GM12873 (cell line): ENCODE measurements around the gene PNMA6F.

Experiments
- TF ChIP-seq, protein P1 (sequence below): IDR thresholded peaks from 2 replicates; pipeline ENCODE4 v1.5.1; 2012; ENCODE audit warnings: low read depth, mild to moderate bottlenecking, moderate library complexity, low read length, control low read depth; ENCODE audit not compliant: insufficient read depth; ENCODE audit errors: missing control alignments

Gene PNMA6F

GRCh38 chrX:153334654-153335295 lies 13.2 kb upstream of the PNMA6F start:
- TF ChIP-seq, protein P1, sequence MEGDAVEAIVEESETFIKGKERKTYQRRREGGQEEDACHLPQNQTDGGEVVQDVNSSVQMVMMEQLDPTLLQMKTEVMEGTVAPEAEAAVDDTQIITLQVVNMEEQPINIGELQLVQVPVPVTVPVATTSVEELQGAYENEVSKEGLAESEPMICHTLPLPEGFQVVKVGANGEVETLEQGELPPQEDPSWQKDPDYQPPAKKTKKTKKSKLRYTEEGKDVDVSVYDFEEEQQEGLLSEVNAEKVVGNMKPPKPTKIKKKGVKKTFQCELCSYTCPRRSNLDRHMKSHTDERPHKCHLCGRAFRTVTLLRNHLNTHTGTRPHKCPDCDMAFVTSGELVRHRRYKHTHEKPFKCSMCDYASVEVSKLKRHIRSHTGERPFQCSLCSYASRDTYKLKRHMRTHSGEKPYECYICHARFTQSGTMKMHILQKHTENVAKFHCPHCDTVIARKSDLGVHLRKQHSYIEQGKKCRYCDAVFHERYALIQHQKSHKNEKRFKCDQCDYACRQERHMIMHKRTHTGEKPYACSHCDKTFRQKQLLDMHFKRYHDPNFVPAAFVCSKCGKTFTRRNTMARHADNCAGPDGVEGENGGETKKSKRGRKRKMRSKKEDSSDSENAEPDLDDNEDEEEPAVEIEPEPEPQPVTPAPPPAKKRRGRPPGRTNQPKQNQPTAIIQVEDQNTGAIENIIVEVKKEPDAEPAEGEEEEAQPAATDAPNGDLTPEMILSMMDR, result no peak

GRCh38 chrX:153333821-153334653 lies 12.5 kb upstream of the PNMA6F start, which contains the start of gene ZNF275:
TSS of gene ZNF275 (plus strand) at chrX:153334153. CDS start at chrX:153336680, 2,527 bp downstream.
- TF ChIP-seq, protein P1, result no peak

DNA sequence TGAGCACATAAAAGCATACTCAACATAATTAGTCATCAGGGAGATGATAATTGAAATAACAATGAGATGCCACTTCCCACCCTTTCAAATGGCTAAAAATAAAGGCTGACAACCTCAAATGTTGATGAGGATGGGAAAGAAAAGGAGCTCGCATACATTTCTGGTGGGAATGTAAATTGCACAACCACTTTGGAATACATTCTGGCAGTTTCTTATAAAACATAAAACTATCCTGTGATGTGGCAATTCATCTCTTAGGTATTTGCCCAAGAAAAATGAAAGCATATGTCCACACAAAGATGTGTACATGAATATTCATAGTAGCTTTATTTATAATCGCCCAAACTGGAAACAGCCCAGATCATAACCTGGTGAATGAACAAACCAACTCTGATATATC lies 11.7 kb upstream of the PNMA6F start:
- TF ChIP-seq, protein P1, result no peak

- TF ChIP-seq, protein P1, result no peak
Measured at GRCh38 chrX:153327561-153327960, 6.0 kb upstream of the PNMA6F start.

GRCh38 chrX:153320555-153321184 lies 897 bp downstream of the PNMA6F start:
- TF ChIP-seq, protein P1, result no peak

GRCh38 chrX:153319295-153320046 lies 2.1 kb downstream of the PNMA6F start:
- TF ChIP-seq, protein P1, result no peak
